DOHH2 (cell line): ENCODE results near the gene DZANK1.
"Not testable (repeated sequence)": the region's sequence is repeated elsewhere in the genome, so short reads cannot be mapped to it uniquely, and the experiment has no call there.

Source experiments
- H3F3A ChIP-seq: fragments of 200-600 bp; sonication (generic), shearing (Covaris generic); 2 replicates; pipeline ENCODE4 v1.6.0; 2016; ENCODE audit warnings: antibody characterized with exemption, mild to moderate bottlenecking; ENCODE audit not compliant: control insufficient read depth, insufficient read depth
- H3K27ac ChIP-seq: fragments of 200-600 bp; sonication (generic); 2 replicates; pipeline ENCODE4 v1.5.1; 2014; ENCODE audit warnings: low read depth, mild to moderate bottlenecking, low read length, moderate library complexity
- H3K27me3 ChIP-seq: fragments of 200-600 bp; sonication (generic); 2 replicates; pipeline ENCODE4 v1.6.1; 2014; ENCODE audit warnings: mild to moderate bottlenecking, low read length, mixed read lengths; ENCODE audit not compliant: control insufficient read depth
- H3K36me3 ChIP-seq: fragments of 200-600 bp; sonication (generic); 2 replicates; pipeline ENCODE4 v1.6.1; 2014; ENCODE audit warnings: mild to moderate bottlenecking, low read length, moderate library complexity, mixed read lengths; ENCODE audit not compliant: control insufficient read depth
- H3K4me1 ChIP-seq: fragments of 200-600 bp; sonication (generic); 2 replicates; pipeline ENCODE4 v1.6.1; 2014; ENCODE audit warnings: mild to moderate bottlenecking, low read length, mixed read lengths; ENCODE audit not compliant: control insufficient read depth
- H3K4me2 ChIP-seq: fragments of 200-600 bp; sonication (generic); 2 replicates; pipeline ENCODE4 v1.6.0; 2014; ENCODE audit warnings: mild to moderate bottlenecking, low read length, moderate library complexity
- H3K4me3 ChIP-seq: fragments of 200-600 bp; sonication (generic); 2 replicates; pipeline ENCODE4 v1.5.1; 2014; ENCODE audit warnings: mild to moderate bottlenecking, low read length, mixed read lengths
- H3K79me2 ChIP-seq: fragments of 200-600 bp; sonication (generic); 2 replicates; pipeline ENCODE4 v1.6.1; 2014; ENCODE audit warnings: mild to moderate bottlenecking, low read length, mixed read lengths; ENCODE audit not compliant: control insufficient read depth
- H3K9me2 ChIP-seq: fragments of 200-600 bp; sonication (generic); replicated peaks from 2 replicates; pipeline ENCODE4 v1.6.1; 2014; ENCODE audit warnings: mild to moderate bottlenecking, low read length, mixed read lengths; ENCODE audit not compliant: control insufficient read depth
- H3K9me3 ChIP-seq: fragments of 200-600 bp; sonication (generic); 2 replicates; pipeline ENCODE4 v1.6.1; 2014; ENCODE audit warnings: antibody characterized with exemption, low read length, mixed read lengths; ENCODE audit not compliant: control insufficient read depth, insufficient read depth
- H4K20me1 ChIP-seq: fragments of 200-600 bp; sonication (generic); 2 replicates; pipeline ENCODE4 v1.6.0; 2014; ENCODE audit warnings: low read depth, mild to moderate bottlenecking, antibody characterized with exemption, low read length, moderate library complexity; ENCODE audit not compliant: control insufficient read depth, insufficient read depth
- EZH2phosphoT487 ChIP-seq: fragments of 200-600 bp; sonication (generic); IDR thresholded peaks from 2 replicates; pipeline ENCODE4 v1.6.1; 2017; ENCODE audit warnings: borderline replicate concordance, mild to moderate bottlenecking, antibody characterized with exemption, low read length, moderate library complexity, mixed read lengths
- TF ChIP-seq, protein P1 (sequence below): fragments of 200-600 bp; sonication (generic); IDR thresholded peaks from one replicate; pipeline ENCODE4 v1.5.1; 2014; ENCODE audit warnings: antibody characterized with exemption, mild to moderate bottlenecking, low read depth, low read length; ENCODE audit not compliant: poor library complexity, severe bottlenecking

The DZANK1 gene

GRCh38 chr20:18359854-18360253, 107.0 kb downstream of the DZANK1 start:
- Histone ChIP-seq H3K4me3 (no peak overlapping the region), H3K36me3 (no peaks in the 10 kb centered on the region), H3K4me1 (no peaks in the 10 kb centered on the region), H3K79me2 (no peaks in the 10 kb centered on the region), H3K9me3 (no peaks in the 10 kb centered on the region), H3K27me3 (0 out of 2 replicates have a peak, but pooled peaks cover 3% of the 10 kb centered on the region), H3K4me2 (no peak overlapping the region), H4K20me1 (no peaks in the 10 kb centered on the region), H3K27ac (no peak overlapping the region), H3F3A (no peaks in the 10 kb centered on the region), H3K9me2 (no peaks in the 10 kb centered on the region)
- TF ChIP-seq, protein P1, sequence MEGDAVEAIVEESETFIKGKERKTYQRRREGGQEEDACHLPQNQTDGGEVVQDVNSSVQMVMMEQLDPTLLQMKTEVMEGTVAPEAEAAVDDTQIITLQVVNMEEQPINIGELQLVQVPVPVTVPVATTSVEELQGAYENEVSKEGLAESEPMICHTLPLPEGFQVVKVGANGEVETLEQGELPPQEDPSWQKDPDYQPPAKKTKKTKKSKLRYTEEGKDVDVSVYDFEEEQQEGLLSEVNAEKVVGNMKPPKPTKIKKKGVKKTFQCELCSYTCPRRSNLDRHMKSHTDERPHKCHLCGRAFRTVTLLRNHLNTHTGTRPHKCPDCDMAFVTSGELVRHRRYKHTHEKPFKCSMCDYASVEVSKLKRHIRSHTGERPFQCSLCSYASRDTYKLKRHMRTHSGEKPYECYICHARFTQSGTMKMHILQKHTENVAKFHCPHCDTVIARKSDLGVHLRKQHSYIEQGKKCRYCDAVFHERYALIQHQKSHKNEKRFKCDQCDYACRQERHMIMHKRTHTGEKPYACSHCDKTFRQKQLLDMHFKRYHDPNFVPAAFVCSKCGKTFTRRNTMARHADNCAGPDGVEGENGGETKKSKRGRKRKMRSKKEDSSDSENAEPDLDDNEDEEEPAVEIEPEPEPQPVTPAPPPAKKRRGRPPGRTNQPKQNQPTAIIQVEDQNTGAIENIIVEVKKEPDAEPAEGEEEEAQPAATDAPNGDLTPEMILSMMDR = no peak
- no peak for TF ChIP-seq EZH2phosphoT487

GRCh38 chr20:18349749-18350148, 117.1 kb downstream of the DZANK1 start:
- H3K27me3 ChIP-seq, H3F3A ChIP-seq: not testable (repeated sequence)

More at GRCh38 chr20:18349749-18350148, 117.1 kb downstream of the DZANK1 start:
- not testable (repeated sequence) for H4K20me1 ChIP-seq, H3K27ac ChIP-seq, H3K36me3 ChIP-seq, H3K4me1 ChIP-seq, H3K9me3 ChIP-seq, H3K4me3 ChIP-seq, H3K9me2 ChIP-seq, H3K79me2 ChIP-seq, H3K4me2 ChIP-seq
